ENCODE measurements around the gene SENP1. TPM values are rescaled to one million over a fixed set of nuclear protein-coding genes. Genes with fewer than 3 reads are reported as not detected.

The SENP1 gene
- total RNA-seq, 4 donors from 2014 or later: 20.6 to 58.8 (median 24.5) TPM

- H3K4me3 ChIP-seq (replicated peaks in 1 of 3): no peak overlapping the region
- no peaks in the 10 kb centered on the region for H3K9me3 ChIP-seq
- H3K36me3 ChIP-seq: peaks cover 14 to 16% of the 10 kb centered on the region in 2 donors
- no peaks in the 10 kb centered on the region for H3K27me3 ChIP-seq
- no peak for DNase-seq
- 95 to 96% methylated on average over 2 of the region's 2 CpGs for WGBS, 2 donors
- no peak overlapping the region for H3K27ac ChIP-seq
- intact Hi-C loops (cut with DNase I): no loop called here
- TF ChIP-seq POLR2A (IDR thresholded peaks at IDR 0.05) (no peak), CTCF (IDR thresholded peaks at IDR 0.05) (no peak)
- no peaks in the 10 kb centered on the region for H3K4me1 ChIP-seq
These were observed 28.8 kb downstream of the SENP1 start for GRCh38 chr12:48077111-48077510.

GRCh38 chr12:48075832-48076231 lies 30.0 kb downstream of the SENP1 start:
- WGBS, 2 donors: 76 to 89% methylated on average over 1 of the region's 1 CpG
- peaks cover 23 to 27% of the 10 kb centered on the region in 2 donors for H3K36me3 ChIP-seq
- no peaks in the 10 kb centered on the region for H3K9me3 ChIP-seq
- H3K4me3 ChIP-seq (replicated peaks in 1 of 3): no peak overlapping the region
- no peaks in the 10 kb centered on the region for H3K27me3 ChIP-seq
- no peak for TF ChIP-seq CTCF (IDR thresholded peaks at IDR 0.05)
- TF ChIP-seq POLR2A (IDR thresholded peaks at IDR 0.05): no peak
- no peaks in the 10 kb centered on the region for H3K4me1 ChIP-seq
- DNase-seq: no peak
- no peak overlapping the region for H3K27ac ChIP-seq
- intact Hi-C loops (cut with DNase I): no loop called here

- TF ChIP-seq CTCF (IDR thresholded peaks at IDR 0.05) (no peak), POLR2A (IDR thresholded peaks at IDR 0.05) (no peak)
- Histone ChIP-seq H3K27ac (no peak overlapping the region), H3K4me3 (replicated peaks in 1 of 3) (no peak overlapping the region), H3K4me1 (no peaks in the 10 kb centered on the region), H3K9me3 (no peaks in the 10 kb centered on the region), H3K36me3 (peaks cover 23 to 31% of the 10 kb centered on the region in 2 donors), H3K27me3 (no peaks in the 10 kb centered on the region)
- DNase-seq: no peak
- intact Hi-C loops (cut with DNase I): no loop called here
- WGBS, 2 donors: 87 to 95% methylated on average over 1 of the region's 1 CpG
These were observed 31.6 kb downstream of the SENP1 start for GRCh38 chr12:48074266-48074665.

- no peak overlapping the region for H3K4me3 ChIP-seq (replicated peaks in 1 of 3)
- intact Hi-C loops (cut with DNase I): no loop called here
- peaks cover 23 to 31% of the 10 kb centered on the region in 2 donors for H3K36me3 ChIP-seq
- no peak for DNase-seq
- no peaks in the 10 kb centered on the region for H3K9me3 ChIP-seq
- no peaks in the 10 kb centered on the region for H3K4me1 ChIP-seq
- no peak overlapping the region for H3K27ac ChIP-seq
- no peaks in the 10 kb centered on the region for H3K27me3 ChIP-seq
- 97 to 100% methylated on average over 3 of the region's 3 CpGs for WGBS, 2 donors
- TF ChIP-seq POLR2A (IDR thresholded peaks at IDR 0.05) (no peak), CTCF (IDR thresholded peaks at IDR 0.05) (no peak)
These were observed 33.6 kb downstream of the SENP1 start for GRCh38 chr12:48072266-48072665.

GRCh38 chr12:48071808-48072207 lies 34.1 kb downstream of the SENP1 start:
- TF ChIP-seq CTCF (IDR thresholded peaks at IDR 0.05): no peak
- no peak for TF ChIP-seq POLR2A (IDR thresholded peaks at IDR 0.05)
- no peaks in the 10 kb centered on the region for H3K9me3 ChIP-seq
- no peaks in the 10 kb centered on the region for H3K27me3 ChIP-seq
- H3K4me1 ChIP-seq: no peaks in the 10 kb centered on the region
- DNase-seq: no peak
- H3K4me3 ChIP-seq (replicated peaks in 1 of 3): no peak overlapping the region
- no peak overlapping the region for H3K27ac ChIP-seq
- WGBS, 2 donors: 97 to 99% methylated on average over 2 of the region's 2 CpGs
- intact Hi-C loops (cut with DNase I): no loop called here
- peaks cover 23 to 31% of the 10 kb centered on the region in 2 donors for H3K36me3 ChIP-seq
